HEK293T (cell line): ENCODE measurements around the gene BRD8.

Experiments used
- CTCF ChIA-PET: fragments of 350-600 bp; formaldehyde crosslinking; extraction: SDS; loops from one replicate; lab custom pipeline; 2021; ENCODE audit warnings: antibody characterized with exemption, inconsistent platforms; lab: Yijun Ruan, JAX
- POLR2A ChIA-PET: fragments of 350-600 bp; formaldehyde crosslinking; extraction: SDS; loops from one replicate; lab custom pipeline; 2020; ENCODE audit warnings: antibody characterized with exemption, inconsistent platforms; lab: Yijun Ruan, JAX
- DNase-seq: peaks from one replicate; pipeline ENCODE4 v3.0.0; 2012; ENCODE audit warnings: mixed read lengths; ENCODE audit errors: extremely low spot score
- ARNT ChIP-seq: fragments of 450-650 bp; IDR thresholded peaks from 2 replicates; pipeline ENCODE4 v1.6.1; 2017; ENCODE audit warnings: mild to moderate bottlenecking
- BHLHE40 ChIP-seq: fragments of 450-650 bp; IDR thresholded peaks from 2 replicates; pipeline ENCODE4 v1.6.1; 2016; ENCODE audit warnings: mild to moderate bottlenecking, moderate library complexity, borderline replicate concordance
- CTBP1 ChIP-seq: fragments of 450-650 bp; IDR thresholded peaks from 2 replicates; pipeline ENCODE4 v1.6.1; 2016; ENCODE audit warnings: borderline replicate concordance
- FOXK2 ChIP-seq: fragments of 450-650 bp; IDR thresholded peaks from 2 replicates; pipeline ENCODE4 v1.6.1; 2016; ENCODE audit warnings: mild to moderate bottlenecking
- L3MBTL2 ChIP-seq: fragments of 450-650 bp; conservative IDR thresholded peaks from 2 replicates; pipeline ENCODE4 v1.6.1; 2016; ENCODE audit warnings: mild to moderate bottlenecking
- NFRKB ChIP-seq: fragments of 450-650 bp; IDR thresholded peaks from 2 replicates; pipeline ENCODE4 v1.6.1; 2016; ENCODE audit warnings: mild to moderate bottlenecking, moderate library complexity
- SUZ12 ChIP-seq: fragments of 450-650 bp; IDR thresholded peaks from 2 replicates; pipeline ENCODE4 v1.6.1; 2016; ENCODE audit warnings: mild to moderate bottlenecking
- TF ChIP-seq, protein P1 (sequence below): fragments of 450-650 bp; IDR thresholded peaks from 2 replicates; pipeline ENCODE4 v1.6.1; 2016

Gene BRD8

DNA sequence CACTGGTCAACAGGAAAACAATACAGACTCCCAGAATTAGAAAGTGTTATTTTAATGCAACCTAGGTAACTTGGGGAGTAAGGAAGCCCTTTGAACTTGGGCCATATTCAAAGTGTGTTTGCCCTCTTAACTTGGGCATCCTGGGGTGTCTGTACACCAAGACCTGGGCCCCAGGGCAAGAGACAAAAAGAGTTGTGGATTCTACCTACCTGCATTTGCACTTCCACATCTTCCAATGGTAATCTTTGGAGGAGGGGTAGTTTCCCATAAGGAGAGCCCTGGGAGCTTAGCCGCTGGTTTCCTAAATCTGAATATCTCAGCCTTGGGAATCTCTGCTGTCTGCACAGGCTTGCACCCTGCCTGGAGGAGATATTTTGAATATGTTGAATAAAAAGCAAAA is 86.1 kb downstream of the BRD8 start:
- DNase-seq = no peak
- CTCF ChIA-PET = interaction anchor here (0.5 kb wide), 1 partner anchor 58 kb away, joined by 3 read pairs; no protein-coding TSS in a partner anchor
- POLR2A ChIA-PET = no interaction called here
- no peak for TF ChIP-seq CTBP1
- TF ChIP-seq ARNT = no peak
- no peak for TF ChIP-seq NFRKB
- no peak for TF ChIP-seq SUZ12
- TF ChIP-seq L3MBTL2 = no peak
- TF ChIP-seq, protein P1, sequence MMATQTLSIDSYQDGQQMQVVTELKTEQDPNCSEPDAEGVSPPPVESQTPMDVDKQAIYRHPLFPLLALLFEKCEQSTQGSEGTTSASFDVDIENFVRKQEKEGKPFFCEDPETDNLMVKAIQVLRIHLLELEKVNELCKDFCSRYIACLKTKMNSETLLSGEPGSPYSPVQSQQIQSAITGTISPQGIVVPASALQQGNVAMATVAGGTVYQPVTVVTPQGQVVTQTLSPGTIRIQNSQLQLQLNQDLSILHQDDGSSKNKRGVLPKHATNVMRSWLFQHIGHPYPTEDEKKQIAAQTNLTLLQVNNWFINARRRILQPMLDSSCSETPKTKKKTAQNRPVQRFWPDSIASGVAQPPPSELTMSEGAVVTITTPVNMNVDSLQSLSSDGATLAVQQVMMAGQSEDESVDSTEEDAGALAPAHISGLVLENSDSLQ = no peak
- TF ChIP-seq FOXK2 = no peak

DNA sequence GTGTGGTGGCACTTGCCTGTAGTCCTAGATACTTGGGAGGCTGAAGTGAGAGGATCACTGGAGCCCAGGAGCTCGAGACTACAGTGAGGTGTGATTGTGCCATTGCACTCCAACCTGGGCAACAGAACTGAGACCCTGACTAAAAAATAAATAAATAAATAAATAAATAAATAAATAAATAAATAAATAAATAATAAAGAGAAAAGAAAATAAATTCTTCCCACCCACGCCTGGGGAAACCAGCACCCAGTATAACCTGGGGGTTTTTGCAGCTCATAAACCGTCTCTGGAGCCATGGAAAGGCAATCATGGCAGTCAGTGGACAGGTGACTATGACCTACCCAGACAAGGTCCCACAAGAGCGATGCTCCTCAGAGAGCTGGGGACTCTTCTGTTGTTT is 86.7 kb downstream of the BRD8 start:
- TF ChIP-seq ARNT (no peak), CTBP1 (no peak), SUZ12 (no peak), BHLHE40 (no peak)
- no peak for DNase-seq
- CTCF ChIA-PET = interaction anchor here (0.5 to 1.0 kb wide), 2 partner anchors 10 to 57 kb away, joined by 3 read pairs; no protein-coding TSS in a partner anchor
- POLR2A ChIA-PET = interaction anchor here (1.4 kb wide), 1 partner anchor 10 kb away, joined by 4 read pairs; no protein-coding TSS in a partner anchor
